Measurements from ENCODE around the gene PPP3CA.

The PPP3CA gene

GRCh38 chr4:101114936-101115372, 232.4 kb downstream of the PPP3CA start:
- no peaks in the 10 kb centered on the region for H3K9me3 Mint-ChIP-seq
- no peak overlapping the region for H3K4me3 Mint-ChIP-seq
- TF ChIP-seq CTCF (IDR thresholded peaks at IDR 0.05): no peak
- H3K4me1 Mint-ChIP-seq: peaks cover 5% of the 10 kb centered on the region
- no peaks in the 10 kb centered on the region for H3K36me3 Mint-ChIP-seq (ENCODE audit: low read depth)
- H3K27me3 Mint-ChIP-seq (ENCODE audit: low read depth, poor library complexity): no peaks in the 10 kb centered on the region
- H3K27ac Mint-ChIP-seq: peak overlapping the region; percentile 4
- DNase-seq: no peak

GRCh38 chr4:101104312-101105052, 242.8 kb downstream of the PPP3CA start:
- H3K36me3 Mint-ChIP-seq (ENCODE audit: low read depth): peaks cover 4% of the 10 kb centered on the region
- H3K4me3 Mint-ChIP-seq: no peak overlapping the region
- H3K27me3 Mint-ChIP-seq (ENCODE audit: low read depth, poor library complexity): no peaks in the 10 kb centered on the region

GRCh38 chr4:101103381-101104142, 243.8 kb downstream of the PPP3CA start:
- Mint-ChIP-seq H3K4me1 (peaks cover 6% of the 10 kb centered on the region), H3K36me3 (ENCODE audit: low read depth) (peaks cover 4% of the 10 kb centered on the region), H3K4me3 (no peak overlapping the region), H3K27ac (peak overlapping the region; percentile 27), H3K9me3 (no peaks in the 10 kb centered on the region), H3K27me3 (ENCODE audit: low read depth, poor library complexity) (no peaks in the 10 kb centered on the region)
- no peak for TF ChIP-seq CTCF (IDR thresholded peaks at IDR 0.05)
- no peak for DNase-seq

More at GRCh38 chr4:101104312-101105052, 242.8 kb downstream of the PPP3CA start:
- no peaks in the 10 kb centered on the region for H3K9me3 Mint-ChIP-seq
- no peak overlapping the region for H3K27ac Mint-ChIP-seq
- no peak for TF ChIP-seq CTCF (IDR thresholded peaks at IDR 0.05)
- no peak for DNase-seq
- H3K4me1 Mint-ChIP-seq: peaks cover 6% of the 10 kb centered on the region

GRCh38 chr4:101102114-101102742, 245.1 kb downstream of the PPP3CA start:
- no peaks in the 10 kb centered on the region for H3K27me3 Mint-ChIP-seq (ENCODE audit: low read depth, poor library complexity)
- peaks cover 4% of the 10 kb centered on the region for H3K36me3 Mint-ChIP-seq (ENCODE audit: low read depth)
- no peak overlapping the region for H3K27ac Mint-ChIP-seq
- no peak for TF ChIP-seq CTCF (IDR thresholded peaks at IDR 0.05)
- H3K4me1 Mint-ChIP-seq: peaks cover 6% of the 10 kb centered on the region
- no peak for DNase-seq
- H3K9me3 Mint-ChIP-seq: no peaks in the 10 kb centered on the region
- no peak overlapping the region for H3K4me3 Mint-ChIP-seq

GRCh38 chr4:101101072-101101471, 246.3 kb downstream of the PPP3CA start:
- Mint-ChIP-seq H3K4me3 (no peak overlapping the region), H3K4me1 (peaks cover 6% of the 10 kb centered on the region), H3K27ac (no peak overlapping the region)

More at GRCh38 chr4:101101072-101101471, 246.3 kb downstream of the PPP3CA start:
- H3K27me3 Mint-ChIP-seq (ENCODE audit: low read depth, poor library complexity): no peaks in the 10 kb centered on the region
- DNase-seq: no peak
- TF ChIP-seq CTCF (IDR thresholded peaks at IDR 0.05): no peak
- no peaks in the 10 kb centered on the region for H3K9me3 Mint-ChIP-seq
- H3K36me3 Mint-ChIP-seq (ENCODE audit: low read depth): peaks cover 2% of the 10 kb centered on the region
